Cardiac muscle cell (in vitro differentiated cells and primary cell): ENCODE measurements around the gene TLE4. TPM values are rescaled to one million over a fixed set of nuclear protein-coding genes. Genes with fewer than 3 reads are reported as not detected.

Source experiments
- DNase-seq, 2 donors: peaks; one replicate each; pipeline versions ENCODE4 v3.0.0 to v3.0.0-alpha.2; 2010 to 2017; ENCODE audit warnings: low read depth in 1 of 2, low spot score in 1 of 2
- H3K27ac ChIP-seq: fragments of 200-600 bp; sonication (generic); 2 replicates; pipeline ENCODE4 v1.5.1; 2016
- H3K27me3 ChIP-seq: fragments of 200-600 bp; sonication (generic); 2 replicates; pipeline ENCODE4 v1.6.0; 2016; ENCODE audit warnings: control low read depth
- H3K36me3 ChIP-seq: fragments of 200-600 bp; sonication (generic); 2 replicates; pipeline ENCODE4 v1.5.1; 2016; ENCODE audit warnings: control low read depth
- H3K4me1 ChIP-seq: fragments of 200-600 bp; sonication (generic); 2 replicates; pipeline ENCODE4 v1.8.1; 2017; ENCODE audit warnings: low read depth, mild to moderate bottlenecking, mixed run types
- H3K4me3 ChIP-seq: fragments of 200-600 bp; sonication (generic); 2 replicates; pipeline ENCODE4 v1.5.1; 2016; ENCODE audit warnings: mild to moderate bottlenecking
- H3K9me3 ChIP-seq: fragments of 200-600 bp; sonication (generic); 2 replicates; pipeline ENCODE4 v1.5.1; 2017; ENCODE audit warnings: low read depth, mild to moderate bottlenecking, control low read depth
- polyA plus RNA-seq: library from polyadenylated mRNA; unstranded; fragments of >200 nt; fragmentation: Nextera tagmentation; extraction: Ambion mirVana; gene quantifications from 2 replicates; pipeline ENCODE4 v1.2.1, GENCODE V29; 2016
- total RNA-seq: library from RNA; depleted of rRNA; stranded (reverse); fragments of >200 nt; gene quantifications from 2 replicates; pipeline ENCODE4 v1.2.3, GENCODE V29; 2016
- TF ChIP-seq, protein P1 (sequence below): IDR thresholded peaks from 2 replicates; pipeline ENCODE4 v1.5.1; 2012; ENCODE audit warnings: low read depth, mild to moderate bottlenecking, low read length

TLE4 gene
- total and polyA plus RNA-seq, 2 experiments from 2014 or later, result 9.1 to 11.9 TPM

DNA sequence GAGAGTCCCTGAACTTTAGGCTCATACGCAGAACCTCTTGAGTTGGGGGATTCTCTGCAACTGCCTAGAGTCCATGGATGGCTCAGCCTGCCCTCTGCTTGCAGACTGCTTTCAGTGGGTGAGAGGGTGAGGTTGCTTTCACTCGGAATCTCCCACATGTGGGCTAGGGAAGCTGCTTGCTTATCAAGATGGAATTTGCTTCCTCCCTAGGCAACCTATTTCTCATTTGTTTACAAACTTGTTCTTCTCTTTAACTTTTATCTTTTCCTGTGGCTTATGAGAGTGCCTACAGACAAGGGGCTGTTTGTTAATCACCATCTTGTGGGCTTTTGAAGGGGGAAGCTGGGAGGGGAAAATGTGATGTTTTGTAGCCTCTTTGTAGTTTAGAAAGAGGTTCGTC, 10.0 kb downstream of the TLE4 start:
- Histone ChIP-seq H3K4me1 (peaks cover 26% of the 10 kb centered on the region), H3K27ac (no peak overlapping the region), H3K36me3 (no peaks in the 10 kb centered on the region), H3K9me3 (no peaks in the 10 kb centered on the region), H3K4me3 (no peak overlapping the region), H3K27me3 (no peaks in the 10 kb centered on the region)
- TF ChIP-seq, protein P1, sequence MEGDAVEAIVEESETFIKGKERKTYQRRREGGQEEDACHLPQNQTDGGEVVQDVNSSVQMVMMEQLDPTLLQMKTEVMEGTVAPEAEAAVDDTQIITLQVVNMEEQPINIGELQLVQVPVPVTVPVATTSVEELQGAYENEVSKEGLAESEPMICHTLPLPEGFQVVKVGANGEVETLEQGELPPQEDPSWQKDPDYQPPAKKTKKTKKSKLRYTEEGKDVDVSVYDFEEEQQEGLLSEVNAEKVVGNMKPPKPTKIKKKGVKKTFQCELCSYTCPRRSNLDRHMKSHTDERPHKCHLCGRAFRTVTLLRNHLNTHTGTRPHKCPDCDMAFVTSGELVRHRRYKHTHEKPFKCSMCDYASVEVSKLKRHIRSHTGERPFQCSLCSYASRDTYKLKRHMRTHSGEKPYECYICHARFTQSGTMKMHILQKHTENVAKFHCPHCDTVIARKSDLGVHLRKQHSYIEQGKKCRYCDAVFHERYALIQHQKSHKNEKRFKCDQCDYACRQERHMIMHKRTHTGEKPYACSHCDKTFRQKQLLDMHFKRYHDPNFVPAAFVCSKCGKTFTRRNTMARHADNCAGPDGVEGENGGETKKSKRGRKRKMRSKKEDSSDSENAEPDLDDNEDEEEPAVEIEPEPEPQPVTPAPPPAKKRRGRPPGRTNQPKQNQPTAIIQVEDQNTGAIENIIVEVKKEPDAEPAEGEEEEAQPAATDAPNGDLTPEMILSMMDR, result no peak
- DNase-seq, result peak in 1 of 2 donors; percentile 83

DNA sequence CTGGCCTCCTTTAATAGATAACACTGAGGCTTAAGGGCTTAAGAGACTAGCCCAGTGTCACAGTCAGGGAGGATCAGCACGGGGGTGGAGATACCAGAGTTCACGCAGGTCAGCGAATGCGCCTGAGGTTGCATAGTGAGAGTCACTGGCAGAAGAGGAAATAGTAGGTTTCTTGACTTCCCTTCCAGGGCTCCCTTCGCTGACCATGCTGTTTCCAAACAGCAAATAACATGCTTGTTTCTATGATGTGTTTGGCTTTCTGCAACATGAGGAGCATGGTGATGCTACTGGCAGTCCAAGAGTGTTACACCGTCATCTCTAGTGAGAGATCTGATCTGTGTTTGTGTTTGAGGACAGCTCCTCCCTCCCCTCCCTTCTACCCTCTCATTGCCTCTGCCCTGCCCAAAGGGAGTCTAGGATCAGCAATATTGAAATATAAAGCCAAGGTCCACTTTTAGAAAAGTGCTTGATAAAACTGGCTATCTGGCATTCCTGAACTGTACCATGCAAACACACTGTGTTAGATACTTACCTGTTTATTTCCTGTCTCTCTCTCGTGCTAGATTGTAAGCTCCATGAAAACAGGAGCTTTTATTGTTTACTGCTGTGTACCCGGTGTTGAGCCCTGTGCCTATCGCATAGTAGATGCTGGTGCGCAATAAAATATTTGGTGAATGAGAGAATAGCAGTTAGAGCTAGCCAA, 12.3 kb downstream of the TLE4 start:
- H3K4me3 ChIP-seq, result no peak overlapping the region
- H3K27me3 ChIP-seq, result no peaks in the 10 kb centered on the region
- TF ChIP-seq, protein P1, result no peak
- H3K9me3 ChIP-seq, result no peaks in the 10 kb centered on the region
- no peaks in the 10 kb centered on the region for H3K36me3 ChIP-seq
- DNase-seq, result peak in 1 of 2 donors; percentile 6
- peak overlapping the region; percentile 8 for H3K27ac ChIP-seq
- H3K4me1 ChIP-seq, result peaks cover 32% of the 10 kb centered on the region

DNA sequence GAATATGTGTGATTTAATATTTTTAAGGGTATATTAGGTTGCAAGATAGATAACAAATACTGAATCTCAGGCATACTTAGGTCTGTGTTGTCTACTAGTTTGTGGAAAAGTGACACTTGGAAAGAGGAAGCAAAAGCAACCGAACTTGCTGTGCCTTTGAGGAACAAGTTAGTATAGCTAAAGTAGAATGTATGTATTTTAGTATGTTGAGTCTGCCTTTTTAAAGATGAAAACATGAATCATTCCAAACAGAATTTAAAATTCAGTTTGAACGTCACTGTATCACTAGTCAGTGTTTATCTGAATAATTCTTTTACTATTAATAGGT, 12.9 kb downstream of the TLE4 start:
- Histone ChIP-seq H3K36me3 (no peaks in the 10 kb centered on the region), H3K9me3 (no peaks in the 10 kb centered on the region), H3K27ac (no peak overlapping the region), H3K4me3 (no peak overlapping the region), H3K4me1 (peaks cover 32% of the 10 kb centered on the region), H3K27me3 (no peaks in the 10 kb centered on the region)
- DNase-seq, result no peak
- TF ChIP-seq, protein P1, result no peak

DNA sequence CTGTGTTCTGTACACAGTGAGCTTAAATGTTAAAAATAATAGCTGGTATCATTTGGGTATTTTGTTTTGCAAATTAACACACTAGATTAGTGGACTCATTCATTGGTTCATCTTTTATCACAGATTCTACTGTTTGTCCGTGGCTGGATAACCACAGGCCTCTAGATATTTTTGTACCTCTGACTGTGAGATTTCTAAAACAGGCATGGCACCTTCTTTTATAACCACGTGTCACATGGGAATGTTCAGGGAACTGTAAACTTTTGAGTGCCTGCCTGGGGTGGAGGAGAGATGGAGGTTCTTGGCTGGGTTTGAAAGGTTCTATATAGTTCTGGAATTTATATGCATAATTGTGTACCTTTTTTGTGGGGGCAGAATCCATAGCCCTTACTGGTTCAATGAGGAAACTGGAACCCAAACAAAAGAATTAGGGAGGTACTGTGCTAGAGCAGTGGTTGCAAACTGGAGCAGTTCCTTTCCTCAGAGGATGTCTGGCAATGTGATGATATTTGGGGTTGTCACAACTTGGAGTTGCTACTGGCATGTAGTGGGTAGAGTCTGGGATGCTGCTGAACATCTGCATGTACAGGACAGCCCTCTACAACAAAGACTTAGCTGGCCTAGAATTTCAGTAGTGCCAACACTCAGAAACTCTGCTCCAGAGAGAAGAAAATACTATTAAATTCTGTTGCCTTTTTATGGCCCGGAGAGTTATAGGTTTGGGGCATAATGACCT, 16.9 kb downstream of the TLE4 start:
- TF ChIP-seq, protein P1, result no peak
- Histone ChIP-seq H3K27ac (no peak overlapping the region), H3K27me3 (no peaks in the 10 kb centered on the region), H3K4me1 (peaks cover 17% of the 10 kb centered on the region), H3K9me3 (no peaks in the 10 kb centered on the region), H3K36me3 (no peaks in the 10 kb centered on the region), H3K4me3 (no peak overlapping the region)
- DNase-seq, result no peak

DNA sequence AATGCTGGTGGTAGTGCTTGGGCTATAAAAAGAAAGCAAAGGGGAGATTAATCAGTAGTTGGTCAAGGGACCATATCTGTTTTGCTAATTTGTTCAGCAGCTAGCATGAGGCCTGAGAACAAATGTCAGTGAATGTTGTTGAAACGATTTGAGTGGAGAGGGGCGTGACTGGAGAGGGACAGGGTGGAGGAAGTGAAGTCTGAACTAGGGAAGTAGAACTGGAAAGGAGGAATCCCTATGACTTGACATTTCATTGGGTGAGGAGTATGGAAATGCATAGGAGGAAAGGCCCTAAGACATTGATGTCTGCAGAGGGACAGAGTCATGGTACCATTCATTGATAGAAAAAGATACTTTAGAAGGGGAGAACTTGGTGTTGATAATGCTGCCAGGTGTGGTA, 19.7 kb downstream of the TLE4 start:
- no peaks in the 10 kb centered on the region for H3K36me3 ChIP-seq
- no peak for DNase-seq
- H3K4me1 ChIP-seq, result peaks cover 5% of the 10 kb centered on the region

More for the DNA sequence above, 19.7 kb downstream of the TLE4 start:
- no peaks in the 10 kb centered on the region for H3K9me3 ChIP-seq
- no peak overlapping the region for H3K27ac ChIP-seq
- TF ChIP-seq, protein P1, result no peak
- no peak overlapping the region for H3K4me3 ChIP-seq
- H3K27me3 ChIP-seq, result no peaks in the 10 kb centered on the region
